ENCODE measurements around the gene NQO1. TPM values are rescaled to one million over a fixed set of nuclear protein-coding genes. Genes with fewer than 3 reads are reported as not detected.

NQO1 gene
- total and polyA plus RNA-seq, 2 of the 4 experiments (the other 2 are of a cell fraction), result 304 to 426 TPM

DNA sequence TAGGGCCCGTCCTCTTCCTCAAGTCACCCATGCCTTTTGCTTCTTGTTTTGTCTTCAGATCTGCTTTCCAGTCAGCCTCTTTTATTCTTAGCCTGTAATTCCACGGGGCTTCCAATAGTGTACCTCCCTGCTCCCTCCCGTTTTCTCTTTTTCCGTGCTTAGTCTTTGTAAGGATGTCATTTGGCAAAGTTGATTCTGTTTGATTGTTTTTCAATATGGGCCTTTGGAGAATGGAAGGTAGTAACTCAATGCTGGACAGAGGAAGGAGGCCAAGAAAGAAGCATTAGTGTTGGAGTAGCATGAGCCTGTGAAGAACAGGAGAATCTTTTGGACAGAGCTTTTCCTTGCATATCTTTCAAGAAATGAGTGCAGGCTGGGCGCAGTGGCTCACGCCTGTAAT is 42.3 kb upstream of the NQO1 start:
- Histone ChIP-seq H4K8ac (ENCODE audit: low read depth in 2 of 2, low read length in 2 of 2) (no peak overlapping the region), H3K56ac (ENCODE audit: extremely low read depth, insufficient read depth, low read length) (no peak overlapping the region), H2AK9ac (replicated peaks; ENCODE audit: low read depth, low read length, poor library complexity) (no peak overlapping the region), H2BK15ac (ENCODE audit: low read depth, low read length) (no peak overlapping the region), H2AFZ (replicated peaks; ENCODE audit: low read length, poor library complexity) (no peak overlapping the region), H3K27ac (ENCODE audit: insufficient read depth, low read length) (no peak overlapping the region), H2BK120ac (ENCODE audit: low read depth, low read length) (no peak overlapping the region), H3K27me3 (ENCODE audit: control insufficient read depth, insufficient read depth, low read length) (no peaks in the 10 kb centered on the region), H2BK5ac (ENCODE audit: low read depth, low read length, poor library complexity, severe bottlenecking) (no peak overlapping the region), H3K18ac (ENCODE audit: low read depth, low read length) (no peak overlapping the region), H4K5ac (ENCODE audit: low read depth, low read length) (no peak overlapping the region), H3K4ac (ENCODE audit: low read depth, low read length) (no peak overlapping the region), H2AK5ac (ENCODE audit: low read depth, low read length) (no peak overlapping the region), H3K9me1 (ENCODE audit: insufficient read depth, low read length) (0 out of 2 replicates have a peak, but pooled peaks cover 3% of the 10 kb centered on the region), H3K4me1 (ENCODE audit: control insufficient read depth, insufficient read depth, low read length) (peaks cover 2% of the 10 kb centered on the region; the same call in 1 of the 2 replicates), H4K20me1 (ENCODE audit: insufficient read depth, low read length) (no peaks in the 10 kb centered on the region; the same call in 1 of the 2 replicates), H3K79me1 (ENCODE audit: low read depth in 1 of 2, low read length in 2 of 2) (peaks cover 44 to 56% of the 10 kb centered on the region in 2 experiments), H3K36me3 (ENCODE audit: control insufficient read depth, insufficient read depth, low read length) (no peaks in the 10 kb centered on the region), H3K9ac (ENCODE audit: low read depth, low read length) (no peak overlapping the region), H3K23ac (ENCODE audit: low read depth, low read length) (no peak overlapping the region), H3K4me2 (ENCODE audit: low read depth, low read length) (no peak overlapping the region), H3K4me3 (ENCODE audit: insufficient read depth, low read depth, low read length) (no peak overlapping the region), H2BK20ac (ENCODE audit: low read depth, low read length) (no peak overlapping the region), H3K9me3 (ENCODE audit: control insufficient read depth, insufficient read depth, low read length) (no peaks in the 10 kb centered on the region), H4K91ac (ENCODE audit: insufficient read depth, low read depth, low read length) (no peak overlapping the region), H3K14ac (replicated peaks; ENCODE audit: low read depth, low read length) (no peak overlapping the region)
- CTCF ChIA-PET, result no interaction called here
- BruUV-seq (replicated peaks), result no TSS peak
- ATAC-seq (ENCODE audit: low read depth), result no peak
- DNase-seq, result no peak
- in situ Hi-C loops (cut with MboI; ENCODE audit: low sequenced_read_pairs), result no loop called here
- dilution Hi-C loops (cut with HindIII; ENCODE audit: low sequenced_read_pairs, unreplicated experiment), result no loop called here
- WGBS, 2 experiments (ENCODE audit: extremely low coverage in 2 of 2, insufficient read length in 1 of 2), result 50% methylated on average over 2 of the region's 6 CpGs; no CpG with 5 or more reads in 1 of the 2 experiments
- POLR2A ChIA-PET (ENCODE audit: unreplicated experiment), result no interaction called here
- TF ChIP-seq FOS (IDR thresholded peaks at IDR 0.05; ENCODE audit: low read depth, low read length), result no peak
- TF ChIP-seq MXI1 (IDR thresholded peaks at IDR 0.05; ENCODE audit: borderline replicate concordance, low read depth, low read length), result no peak
- TF ChIP-seq MAZ (IDR thresholded peaks at IDR 0.05; ENCODE audit: borderline replicate concordance, low read depth, low read length), result no peak
- intact Hi-C loops (cut with micrococcal nuclease), result no loop called here
